ENCODE results near the gene NOP14. TPM values are rescaled to one million over a fixed set of nuclear protein-coding genes. Genes with fewer than 3 reads are reported as not detected.
"Not testable (repeated sequence)": the region's sequence is repeated elsewhere in the genome, so short reads cannot be mapped to it uniquely, and the experiment has no call there.

NOP14 gene
- total RNA-seq, 2 experiments from 2014 or later = 47.9 to 81.0 TPM

DNA sequence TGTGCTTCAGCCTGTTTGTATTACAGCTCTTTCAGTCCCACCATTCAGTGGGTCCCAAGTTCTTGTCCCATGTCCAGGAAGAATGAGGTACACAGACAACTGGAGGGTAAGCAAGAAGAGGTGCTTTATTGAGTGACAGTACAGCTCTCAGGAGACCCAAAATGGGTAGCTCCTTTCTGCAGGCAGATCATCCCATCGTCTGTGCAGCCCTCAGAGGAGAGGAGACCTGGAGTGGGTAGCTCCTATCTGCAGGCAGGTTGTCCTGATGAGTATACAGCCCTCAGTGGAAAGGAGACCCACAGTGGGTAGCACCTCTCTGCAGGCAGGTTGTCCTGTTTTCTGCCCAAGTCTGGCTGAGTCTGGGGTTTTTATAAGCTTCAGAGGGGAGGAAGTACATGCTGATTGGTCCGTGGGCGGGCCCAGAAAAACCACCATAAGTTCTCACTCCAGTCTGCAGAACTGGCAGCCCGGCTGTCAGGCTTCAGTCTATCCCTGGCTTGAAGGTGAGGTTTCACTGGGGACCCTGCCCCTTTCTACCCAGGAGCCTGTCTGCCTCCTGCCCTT, 18.1 kb upstream of the NOP14 start:
- no peak for ATAC-seq
- Mint-ChIP-seq H3K4me3 (no peak overlapping the region), H3K36me3 (peaks cover 4% of the 10 kb centered on the region), H3K27ac (no peak overlapping the region), H3K4me1 (no peaks in the 10 kb centered on the region), H3K9me3 (ENCODE audit: low read depth) (peaks cover 3% of the 10 kb centered on the region), H3K27me3 (peaks cover 14% of the 10 kb centered on the region)
- CTCF ChIA-PET = interaction anchor here (0.9 to 2.9 kb wide), 7 partner anchors 11 to 80 kb away, joined by 3 to 10 read pairs (median 3); partner anchors contain the start of gene GRK4
- DNase-seq = no peak

DNA sequence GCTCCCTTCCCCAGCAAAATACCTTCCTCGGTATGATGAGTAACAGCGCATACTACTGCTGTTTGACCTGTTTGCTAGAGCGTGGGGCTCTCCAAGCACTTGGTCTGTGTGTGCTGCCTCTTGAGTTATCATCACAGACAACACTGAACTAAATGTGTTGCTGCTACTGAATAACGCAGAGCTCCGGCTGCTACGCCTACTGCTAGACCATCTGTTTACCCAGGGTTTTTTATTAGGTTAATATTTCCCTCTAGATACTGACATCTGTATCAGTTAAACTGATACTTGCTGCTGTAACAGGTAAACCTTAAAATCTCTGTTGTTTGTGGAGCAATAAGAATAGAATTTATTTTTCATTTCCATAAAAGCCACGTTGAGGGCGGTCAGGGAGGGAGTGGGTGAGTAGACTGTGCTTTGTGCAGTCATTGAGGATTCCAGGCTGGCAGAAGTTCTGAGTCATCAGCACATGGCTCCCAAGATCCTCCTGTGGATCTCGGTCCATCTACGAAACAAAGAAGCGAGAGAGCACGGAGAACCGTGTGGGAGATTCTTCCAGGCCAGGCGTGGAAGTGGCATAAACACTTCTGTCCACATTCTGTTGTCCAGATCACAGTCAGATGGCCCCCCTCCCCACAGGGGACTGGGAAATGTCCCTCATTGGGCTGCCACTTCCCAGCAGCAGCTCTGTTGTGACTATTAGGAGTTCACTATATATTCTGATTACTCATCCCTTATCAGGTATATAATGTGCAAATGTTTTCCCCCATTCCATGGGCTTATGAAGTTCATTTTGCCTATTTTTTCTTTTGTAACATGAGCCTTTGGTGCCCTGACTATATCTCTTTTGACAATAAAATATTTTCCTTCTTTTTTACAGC, 14.2 kb upstream of the NOP14 start:
- no peak for ATAC-seq
- H3K36me3 Mint-ChIP-seq = peaks cover 2% of the 10 kb centered on the region
- no peak for DNase-seq
- CTCF ChIA-PET = interaction anchor here (0.6 to 4.2 kb wide), 19 partner anchors 9 to 207 kb away, joined by 3 to 37 read pairs (median 5); partner anchors contain the start of genes GRK4 and NOP14
- no peaks in the 10 kb centered on the region for H3K4me1 Mint-ChIP-seq
- no peak overlapping the region for H3K4me3 Mint-ChIP-seq
- peaks cover 3% of the 10 kb centered on the region for H3K27me3 Mint-ChIP-seq
- peaks cover 3% of the 10 kb centered on the region for H3K9me3 Mint-ChIP-seq (ENCODE audit: low read depth)
- H3K27ac Mint-ChIP-seq = no peak overlapping the region

DNA sequence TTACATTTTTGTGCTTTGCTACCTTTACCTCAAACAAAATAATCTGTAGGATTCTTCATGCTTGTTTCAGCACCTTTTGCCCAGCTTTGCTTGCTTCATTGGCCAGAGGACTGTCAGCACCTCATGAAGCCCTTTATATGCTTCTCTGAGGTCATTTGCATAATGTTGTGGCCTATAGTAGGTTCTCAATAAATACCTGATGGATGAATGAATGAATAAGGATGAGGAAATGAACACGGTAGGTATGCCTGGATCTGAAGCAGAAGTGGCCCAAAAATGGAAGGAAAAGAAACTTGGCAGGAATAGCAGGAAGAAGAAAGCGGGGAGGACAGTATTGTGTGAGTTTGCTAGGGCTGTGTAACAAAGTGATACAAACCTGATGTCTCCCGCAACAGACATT, 8.1 kb upstream of the NOP14 start:
- H3K4me1 Mint-ChIP-seq = peaks cover 8% of the 10 kb centered on the region
- no peak overlapping the region for H3K4me3 Mint-ChIP-seq
- no peaks in the 10 kb centered on the region for H3K36me3 Mint-ChIP-seq
- ATAC-seq = no peak
- H3K9me3 Mint-ChIP-seq (ENCODE audit: low read depth) = no peaks in the 10 kb centered on the region
- no peak overlapping the region for H3K27ac Mint-ChIP-seq
- no peak for DNase-seq
- CTCF ChIA-PET = interaction anchor here (0.8 to 1.0 kb wide), 2 partner anchors 15 to 66 kb away, joined by 3 read pairs; no protein-coding TSS in a partner anchor
- no peaks in the 10 kb centered on the region for H3K27me3 Mint-ChIP-seq

DNA sequence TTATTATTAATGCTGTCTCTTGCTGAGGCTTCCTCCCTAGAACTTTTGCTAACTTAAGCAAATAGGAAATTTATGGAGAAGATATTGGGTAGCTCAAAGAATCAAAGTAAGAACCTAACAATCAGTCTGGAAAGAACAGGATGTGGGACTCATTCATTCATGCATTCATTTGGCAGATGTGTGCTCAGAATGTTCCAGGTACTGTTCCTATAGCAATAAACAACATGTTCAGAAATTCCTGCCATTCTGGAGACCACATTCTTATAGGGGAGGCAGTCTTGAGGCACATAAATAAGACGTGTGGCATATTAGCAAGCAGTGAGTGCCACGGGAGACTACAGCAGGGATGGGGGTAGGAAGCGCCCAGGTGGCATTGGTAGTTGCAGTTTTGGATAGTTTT, 5.2 kb upstream of the NOP14 start:
- H3K4me3 Mint-ChIP-seq = no peak overlapping the region
- peaks cover 15% of the 10 kb centered on the region for H3K4me1 Mint-ChIP-seq
- no peaks in the 10 kb centered on the region for H3K36me3 Mint-ChIP-seq
- H3K9me3 Mint-ChIP-seq (ENCODE audit: low read depth) = no peaks in the 10 kb centered on the region
- H3K27me3 Mint-ChIP-seq = peaks cover 7% of the 10 kb centered on the region
- DNase-seq = no peak
- ATAC-seq = no peak
- CTCF ChIA-PET = interaction anchor here (1.8 kb wide), 1 partner anchor 10 kb away, joined by 9 read pairs; no protein-coding TSS in a partner anchor
- H3K27ac Mint-ChIP-seq = no peak overlapping the region

DNA sequence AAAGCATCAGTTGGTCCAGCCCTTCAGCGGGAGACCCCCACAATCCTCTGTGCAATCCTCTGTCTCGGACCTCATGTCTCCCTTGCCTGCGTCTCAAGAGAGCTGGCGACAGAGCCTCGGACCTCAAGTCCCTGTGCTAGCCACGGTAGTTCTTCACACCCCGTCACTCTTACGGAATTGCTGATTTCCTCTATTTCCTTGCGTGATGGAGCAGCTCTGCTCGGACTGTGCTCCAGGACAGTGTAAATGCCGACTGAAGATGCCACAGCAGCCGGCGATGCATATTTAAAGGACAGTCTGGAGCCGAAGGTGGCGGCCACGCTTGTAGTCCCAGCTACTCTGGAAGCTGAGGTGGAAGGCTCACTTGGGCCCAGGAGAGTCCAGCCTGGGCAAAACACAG, 2.1 kb upstream of the NOP14 start:
- no peak for ATAC-seq
- Mint-ChIP-seq H3K4me3 (peak overlapping the region; percentile 19), H3K27me3 (peaks cover 7% of the 10 kb centered on the region), H3K27ac (no peak overlapping the region), H3K9me3 (ENCODE audit: low read depth) (no peaks in the 10 kb centered on the region), H3K36me3 (peaks cover 7% of the 10 kb centered on the region), H3K4me1 (peaks cover 27% of the 10 kb centered on the region)
- no peak for DNase-seq
- CTCF ChIA-PET = interaction anchor here (2.1 to 4.6 kb wide), 4 partner anchors 12 to 202 kb away, joined by 7 to 37 read pairs (median 18); no protein-coding TSS in a partner anchor

DNA sequence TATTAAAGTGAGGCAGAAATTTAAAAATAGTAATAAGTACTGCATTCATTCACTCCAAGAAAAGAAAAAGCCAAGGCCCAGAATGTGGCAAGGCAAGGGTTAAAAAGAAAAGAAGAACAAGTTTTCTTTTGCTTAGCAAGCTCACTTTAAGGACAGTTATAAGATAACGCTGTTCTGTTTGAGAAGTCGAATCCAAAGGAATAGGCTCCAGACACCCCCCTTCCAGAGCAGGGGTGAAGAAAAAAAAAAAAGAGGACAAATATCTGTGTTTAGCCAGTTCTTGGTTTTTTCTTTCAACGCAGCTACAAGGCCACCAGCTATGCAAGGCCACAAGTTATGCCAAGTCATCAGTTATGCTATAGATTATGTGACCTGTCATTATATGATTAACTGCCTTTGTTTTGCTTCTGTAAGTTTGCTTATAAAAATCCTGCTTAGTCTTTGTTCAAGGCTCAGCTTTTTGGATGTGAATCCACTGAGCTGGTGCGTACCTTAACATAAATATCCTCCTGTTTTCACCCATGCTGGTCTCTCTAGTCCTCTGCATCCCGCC, 1.6 kb upstream of the NOP14 start:
- Mint-ChIP-seq H3K27ac (no peak overlapping the region), H3K27me3 (peaks cover 7% of the 10 kb centered on the region), H3K9me3 (ENCODE audit: low read depth) (no peaks in the 10 kb centered on the region), H3K4me3 (peak overlapping the region; percentile 78), H3K4me1 (peaks cover 30% of the 10 kb centered on the region), H3K36me3 (peaks cover 7% of the 10 kb centered on the region)
- CTCF ChIA-PET = interaction anchor here (2.1 to 4.6 kb wide), 4 partner anchors 13 to 202 kb away, joined by 7 to 37 read pairs (median 18); no protein-coding TSS in a partner anchor
- DNase-seq = no peak
- no peak for ATAC-seq

DNA sequence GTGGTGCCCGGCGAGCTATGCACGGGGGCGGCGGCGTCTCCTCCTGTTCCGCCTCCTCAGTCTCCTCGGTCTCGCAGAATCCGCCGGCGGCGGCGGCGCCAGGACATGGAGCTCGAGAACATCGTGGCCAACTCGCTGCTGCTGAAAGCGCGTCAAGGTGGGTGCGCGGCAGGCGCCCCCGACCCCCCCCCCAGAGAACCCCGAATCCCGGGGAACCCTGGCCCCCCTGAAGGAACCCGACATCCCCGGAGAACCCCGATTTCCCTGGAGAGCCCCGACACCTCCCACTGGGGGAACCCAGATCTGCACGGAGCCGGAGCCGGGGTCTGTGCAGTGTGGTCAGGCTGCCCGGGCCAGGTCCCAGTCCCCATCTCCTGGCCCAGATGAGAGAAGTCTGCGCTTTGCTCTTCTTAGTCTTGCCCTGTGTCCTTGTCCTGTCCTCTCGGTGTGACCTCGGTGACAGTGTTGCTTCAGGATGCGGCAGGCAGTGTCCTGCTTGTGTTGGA, 813 bp upstream of the NOP14 start:
- DNase-seq (peak; percentile 70), ATAC-seq (peak; percentile 25)
- CTCF ChIA-PET = interaction anchor here (0.5 to 4.6 kb wide), 15 partner anchors 10 to 208 kb away, joined by 3 to 37 read pairs (median 5); partner anchors contain the start of gene TNIP2
- Mint-ChIP-seq H3K36me3 (peaks cover 8% of the 10 kb centered on the region), H3K27ac (peak overlapping the region; percentile 28), H3K4me3 (peak overlapping the region; percentile 78), H3K9me3 (ENCODE audit: low read depth) (no peaks in the 10 kb centered on the region), H3K27me3 (peaks cover 7% of the 10 kb centered on the region), H3K4me1 (peaks cover 36% of the 10 kb centered on the region)

DNA sequence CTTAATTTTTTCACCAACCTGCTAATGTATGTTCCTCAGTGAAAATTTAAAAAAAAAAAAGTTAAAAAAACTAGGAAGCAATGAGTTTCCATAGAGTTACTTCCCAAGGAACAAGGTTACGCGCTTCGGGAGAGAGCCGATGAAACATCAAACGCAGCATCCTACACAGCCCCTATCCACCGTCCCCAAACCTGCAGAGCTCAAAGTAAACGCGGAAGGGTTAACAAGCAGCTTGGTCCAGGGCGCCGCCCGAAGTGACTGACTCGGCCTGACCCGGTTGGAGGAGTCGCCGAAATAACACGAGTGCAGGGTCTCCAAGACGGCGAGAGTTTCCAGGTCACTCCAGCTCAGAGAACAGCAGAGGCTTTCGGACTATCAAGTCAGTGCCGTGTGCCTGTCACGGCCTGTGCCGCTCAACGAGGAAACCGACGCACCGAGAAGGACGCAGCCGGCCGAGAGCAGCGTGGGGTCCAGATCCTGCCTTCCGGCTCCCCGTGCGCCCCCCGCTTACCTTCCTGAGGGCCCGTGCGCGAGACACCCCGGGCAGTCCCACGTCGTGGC, 512 bp downstream of the NOP14 start:
- Mint-ChIP-seq H3K36me3 (peaks cover 19% of the 10 kb centered on the region), H3K4me3 (peak overlapping the region; percentile 78), H3K27me3 (peaks cover 7% of the 10 kb centered on the region), H3K27ac (peak overlapping the region; percentile 77), H3K9me3 (ENCODE audit: low read depth) (no peaks in the 10 kb centered on the region), H3K4me1 (peaks cover 49% of the 10 kb centered on the region)
- peak; percentile 71 for DNase-seq
- CTCF ChIA-PET = interaction anchor here (1.0 to 4.6 kb wide), 13 partner anchors 9 to 199 kb away, joined by 3 to 37 read pairs (median 5); partner anchors contain the start of genes HTT and HTT-AS
- peak; percentile 29 for ATAC-seq

DNA sequence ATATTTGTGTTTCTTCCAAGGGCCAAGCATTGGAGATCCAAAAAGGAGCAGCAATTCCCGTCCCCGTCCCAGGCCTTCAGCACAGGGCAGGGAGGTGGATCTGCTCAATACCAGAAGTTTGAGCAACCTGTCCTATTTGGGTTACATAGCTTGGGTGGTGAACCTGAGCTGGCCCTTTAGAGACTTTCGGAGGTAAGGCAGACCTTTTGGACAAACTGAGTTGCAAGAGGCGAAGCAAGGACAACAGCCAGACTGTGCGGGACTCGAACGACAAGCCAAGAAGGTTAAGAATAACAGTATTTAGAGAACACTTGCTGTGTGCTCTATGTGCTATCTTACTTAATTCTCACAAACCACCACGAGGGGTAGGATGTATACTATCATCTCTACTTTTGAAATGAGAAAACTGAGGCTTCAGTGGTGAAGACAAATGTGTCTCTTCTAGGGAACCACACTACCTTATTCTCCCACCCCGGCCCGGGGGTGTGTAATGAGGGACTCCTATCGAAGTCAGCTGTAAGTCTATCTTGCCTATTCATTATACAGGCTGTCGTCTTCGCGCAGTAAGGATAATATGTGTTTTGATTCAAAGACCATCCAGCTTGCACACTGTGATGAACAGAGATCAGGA, 1.3 kb downstream of the NOP14 start:
- DNase-seq (peak; percentile 86), ATAC-seq (peak; percentile 52)
- CTCF ChIA-PET = interaction anchor here (1.0 to 3.8 kb wide), 10 partner anchors 8 to 112 kb away, joined by 3 to 25 read pairs (median 5); partner anchors contain the start of genes HTT and HTT-AS
- H3K27me3 Mint-ChIP-seq = peaks cover 7% of the 10 kb centered on the region
- H3K4me1 Mint-ChIP-seq = peaks cover 53% of the 10 kb centered on the region
- no peaks in the 10 kb centered on the region for H3K9me3 Mint-ChIP-seq (ENCODE audit: low read depth)
- peaks cover 23% of the 10 kb centered on the region for H3K36me3 Mint-ChIP-seq
- H3K4me3 Mint-ChIP-seq = peak overlapping the region; percentile 78
- peak overlapping the region; percentile 77 for H3K27ac Mint-ChIP-seq

DNA sequence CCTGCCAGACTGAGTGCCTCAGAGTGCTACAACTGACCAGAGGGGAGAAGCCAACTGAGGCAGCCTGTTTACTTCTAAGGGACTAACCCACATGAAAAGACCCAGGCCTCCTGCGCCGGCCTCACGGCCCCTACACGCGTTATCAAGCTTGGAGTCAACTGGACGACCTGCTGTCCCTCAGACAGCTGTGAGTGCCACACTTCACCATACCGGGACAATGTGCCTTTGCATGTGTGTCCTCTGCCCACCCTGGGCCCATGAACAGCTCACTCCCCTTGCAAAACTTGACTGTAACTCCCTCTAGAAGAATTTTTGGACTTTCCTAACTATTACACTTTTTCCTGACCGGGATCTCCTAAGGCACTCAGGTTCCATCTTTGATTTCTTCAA, 1.8 kb downstream of the NOP14 start:
- H3K9me3 Mint-ChIP-seq (ENCODE audit: low read depth) = no peaks in the 10 kb centered on the region
- H3K36me3 Mint-ChIP-seq = peaks cover 27% of the 10 kb centered on the region
- CTCF ChIA-PET = interaction anchor here (1.1 to 3.8 kb wide), 7 partner anchors 7 to 80 kb away, joined by 3 to 25 read pairs (median 6); no protein-coding TSS in a partner anchor
- H3K4me3 Mint-ChIP-seq = peak overlapping the region; percentile 78
- DNase-seq (peak; percentile 64), ATAC-seq (peak; percentile 8)
- H3K27me3 Mint-ChIP-seq = peaks cover 7% of the 10 kb centered on the region
- H3K4me1 Mint-ChIP-seq = peaks cover 54% of the 10 kb centered on the region
- peak overlapping the region; percentile 77 for H3K27ac Mint-ChIP-seq

DNA sequence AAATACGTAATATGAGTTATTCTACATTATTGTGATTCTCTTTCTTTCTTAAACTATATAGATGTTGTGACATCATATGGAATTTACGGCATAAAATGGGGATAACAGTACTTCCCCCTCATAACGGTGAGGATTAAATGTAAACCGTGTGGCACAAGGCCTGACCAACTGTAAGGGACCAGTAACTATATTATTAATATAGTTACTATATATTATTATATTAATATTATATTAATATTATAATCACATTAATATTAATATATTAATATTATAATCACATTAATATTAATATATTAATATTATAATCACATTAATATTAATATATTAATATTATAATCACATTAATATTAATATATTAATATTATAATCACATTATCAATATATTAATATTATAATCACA, 2.8 kb downstream of the NOP14 start:
- ATAC-seq; H3K9me3 Mint-ChIP-seq (ENCODE audit: low read depth); H3K27me3 Mint-ChIP-seq; CTCF ChIA-PET; H3K27ac Mint-ChIP-seq; DNase-seq: not testable (repeated sequence)
- H3K36me3 Mint-ChIP-seq = peaks cover 37% of the 10 kb centered on the region
- H3K4me3 Mint-ChIP-seq = peak overlapping the region; percentile 34
- peaks cover 61% of the 10 kb centered on the region for H3K4me1 Mint-ChIP-seq

DNA sequence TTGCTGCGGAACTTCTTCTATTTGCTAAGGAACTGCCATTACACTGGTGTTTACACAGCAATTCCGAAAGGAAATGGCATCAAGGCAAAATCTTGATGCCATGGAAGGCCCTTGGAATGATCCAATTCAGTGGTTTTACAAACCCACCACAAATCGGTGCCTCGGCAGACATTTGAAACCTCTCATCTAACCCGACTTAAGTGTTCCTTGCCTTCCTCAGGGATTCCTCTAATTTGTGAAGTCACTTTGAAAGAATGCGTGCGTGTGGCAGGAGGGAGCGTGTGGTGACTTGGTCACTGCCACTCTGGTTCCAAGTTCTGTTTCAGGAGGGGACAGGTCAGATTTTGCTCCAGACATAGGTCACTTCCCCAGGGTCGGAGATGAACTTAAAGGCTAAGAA, 4.8 kb downstream of the NOP14 start:
- no peak overlapping the region for H3K4me3 Mint-ChIP-seq
- peak overlapping the region; percentile 4 for H3K27ac Mint-ChIP-seq
- CTCF ChIA-PET = interaction anchor here (2.2 kb wide), 1 partner anchor 11 kb away, joined by 5 read pairs; no protein-coding TSS in a partner anchor
- peaks cover 76% of the 10 kb centered on the region for H3K4me1 Mint-ChIP-seq
- H3K27me3 Mint-ChIP-seq = no peaks in the 10 kb centered on the region
- no peak for DNase-seq
- H3K9me3 Mint-ChIP-seq (ENCODE audit: low read depth) = no peaks in the 10 kb centered on the region
- no peak for ATAC-seq
- H3K36me3 Mint-ChIP-seq = peaks cover 49% of the 10 kb centered on the region

Measured in activated CD8-positive, alpha-beta memory T cell treated with anti-CD3 and anti-CD28 coated beads, Interleukin-2, amount 10 ng/mL, durations not matched to agents 7 days and 5 days (primary cell).